ES-I3 (cell line): ENCODE data around the gene MAST2.
"Not testable (repeated sequence)": the region's sequence is repeated elsewhere in the genome, so short reads cannot be mapped to it uniquely, and the experiment has no call there.

Source experiments
- H3K36me3 ChIP-seq: 2 replicates; pipeline ENCODE4 v1.6.1; 2013; ENCODE audit warnings: mild to moderate bottlenecking, low read length, control low read depth, moderate library complexity; ENCODE audit not compliant: insufficient read depth
- H3K4me1 ChIP-seq: 2 replicates; pipeline ENCODE4 v1.6.1; 2013; ENCODE audit warnings: mild to moderate bottlenecking, control low read depth, low read length; ENCODE audit not compliant: insufficient read depth
- H3K9ac ChIP-seq: 2 replicates; pipeline ENCODE4 v1.6.1; 2013; ENCODE audit warnings: low read depth, mild to moderate bottlenecking, low read length, moderate library complexity
- H3K9me3 ChIP-seq: 2 replicates; pipeline ENCODE4 v1.6.1; 2013; ENCODE audit warnings: mild to moderate bottlenecking, low read length, moderate library complexity; ENCODE audit not compliant: control insufficient read depth, insufficient read depth

MAST2 gene

GRCh38 chr1:45828841-45829240 is 25.4 kb downstream of the MAST2 start:
- Histone ChIP-seq H3K9ac (no peak overlapping the region), H3K36me3 (no peaks in the 10 kb centered on the region), H3K4me1 (no peaks in the 10 kb centered on the region), H3K9me3 (no peaks in the 10 kb centered on the region)

GRCh38 chr1:45833361-45833760 is 29.9 kb downstream of the MAST2 start:
- no peaks in the 10 kb centered on the region for H3K9me3 ChIP-seq
- H3K36me3 ChIP-seq = peaks cover 3% of the 10 kb centered on the region; the same call in 1 of the 2 replicates
- H3K4me1 ChIP-seq = no peaks in the 10 kb centered on the region
- no peak overlapping the region for H3K9ac ChIP-seq

GRCh38 chr1:45834689-45835088 is 31.3 kb downstream of the MAST2 start:
- Histone ChIP-seq H3K9me3 (no peaks in the 10 kb centered on the region), H3K9ac (no peak overlapping the region), H3K4me1 (no peaks in the 10 kb centered on the region), H3K36me3 (peaks cover 3% of the 10 kb centered on the region; the same call in 1 of the 2 replicates)

GRCh38 chr1:45836451-45836850 is 33.0 kb downstream of the MAST2 start:
- H3K9ac ChIP-seq = no peak overlapping the region
- H3K9me3 ChIP-seq = no peaks in the 10 kb centered on the region
- H3K4me1 ChIP-seq = no peaks in the 10 kb centered on the region
- H3K36me3 ChIP-seq = peaks cover 3% of the 10 kb centered on the region; the same call in 1 of the 2 replicates

- H3K36me3 ChIP-seq, H3K4me1 ChIP-seq, H3K9me3 ChIP-seq, H3K9ac ChIP-seq: not testable (repeated sequence)
These were observed 33.4 kb downstream of the MAST2 start for GRCh38 chr1:45836861-45837260.

GRCh38 chr1:45838322-45838721 is 34.9 kb downstream of the MAST2 start:
- H3K36me3 ChIP-seq, H3K4me1 ChIP-seq, H3K9ac ChIP-seq, H3K9me3 ChIP-seq: not testable (repeated sequence)

GRCh38 chr1:45840704-45841103 is 37.3 kb downstream of the MAST2 start:
- no peaks in the 10 kb centered on the region for H3K36me3 ChIP-seq
- no peaks in the 10 kb centered on the region for H3K4me1 ChIP-seq
- H3K9ac ChIP-seq = no peak overlapping the region
- no peaks in the 10 kb centered on the region for H3K9me3 ChIP-seq

GRCh38 chr1:45842786-45843185 is 39.4 kb downstream of the MAST2 start:
- Histone ChIP-seq H3K4me1 (no peaks in the 10 kb centered on the region), H3K9ac (no peak overlapping the region), H3K36me3 (no peaks in the 10 kb centered on the region), H3K9me3 (no peaks in the 10 kb centered on the region)

GRCh38 chr1:45843474-45843905 is 40.1 kb downstream of the MAST2 start:
- Histone ChIP-seq H3K36me3 (no peaks in the 10 kb centered on the region), H3K9ac (no peak overlapping the region), H3K9me3 (no peaks in the 10 kb centered on the region), H3K4me1 (no peaks in the 10 kb centered on the region)

DNA sequence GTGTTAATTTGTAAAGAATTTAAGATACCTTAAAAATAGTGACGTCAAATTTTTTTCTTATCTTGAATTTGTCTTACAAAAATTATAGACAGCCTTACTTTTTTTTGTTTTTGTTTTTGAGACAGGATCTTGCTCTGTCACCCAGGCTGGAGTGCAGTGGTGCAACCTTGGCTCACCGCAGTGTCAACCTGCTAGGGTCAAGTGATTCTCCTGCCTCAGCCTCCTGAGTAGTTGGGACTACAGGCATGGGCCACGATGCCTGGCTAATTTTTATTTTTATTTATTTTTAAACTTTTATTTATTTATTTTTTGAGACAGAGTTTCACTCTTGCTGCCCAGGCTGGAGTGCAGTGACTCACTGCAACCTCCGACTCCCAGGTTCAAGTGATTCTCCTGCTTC is 40.6 kb downstream of the MAST2 start:
- not testable (repeated sequence) for H3K9ac ChIP-seq, H3K36me3 ChIP-seq, H3K4me1 ChIP-seq, H3K9me3 ChIP-seq

- Histone ChIP-seq H3K9me3 (peaks cover 3% of the 10 kb centered on the region; the same call in 1 of the 2 replicates), H3K4me1 (no peaks in the 10 kb centered on the region), H3K36me3 (no peaks in the 10 kb centered on the region), H3K9ac (no peak overlapping the region)
These were observed 43.5 kb downstream of the MAST2 start for GRCh38 chr1:45846931-45847330.

- no peaks in the 10 kb centered on the region for H3K4me1 ChIP-seq
- peaks cover 3% of the 10 kb centered on the region; the same call in 1 of the 2 replicates for H3K9me3 ChIP-seq
- no peak overlapping the region for H3K9ac ChIP-seq
- no peaks in the 10 kb centered on the region for H3K36me3 ChIP-seq
These were observed 44.7 kb downstream of the MAST2 start for GRCh38 chr1:45848097-45848496.

DNA sequence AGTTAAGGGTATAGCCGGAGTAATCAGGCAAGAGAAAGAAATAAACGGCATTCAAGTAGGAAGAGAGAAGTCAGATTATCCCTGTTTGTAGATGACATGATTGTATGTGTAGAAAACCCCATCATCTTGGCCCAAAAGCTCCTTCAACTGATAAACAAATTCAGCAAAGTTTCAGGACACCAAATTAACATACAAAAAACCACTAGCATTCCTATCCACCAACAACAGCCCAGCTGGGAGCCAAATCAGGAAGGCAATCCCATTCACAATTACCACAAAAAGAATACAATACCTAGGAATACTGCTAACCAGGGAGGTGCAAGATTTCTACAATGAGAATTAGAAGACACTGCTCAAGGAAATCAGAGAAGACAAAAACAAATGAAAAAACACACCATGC is 45.3 kb downstream of the MAST2 start:
- Histone ChIP-seq H3K9me3 (peaks cover 3% of the 10 kb centered on the region; the same call in 1 of the 2 replicates), H3K36me3 (no peaks in the 10 kb centered on the region), H3K9ac (no peak overlapping the region), H3K4me1 (no peaks in the 10 kb centered on the region)

GRCh38 chr1:45850017-45850416 is 46.6 kb downstream of the MAST2 start:
- Histone ChIP-seq H3K4me1 (no peaks in the 10 kb centered on the region), H3K36me3 (no peaks in the 10 kb centered on the region), H3K9ac (no peak overlapping the region), H3K9me3 (peaks cover 3% of the 10 kb centered on the region; the same call in 1 of the 2 replicates)

DNA sequence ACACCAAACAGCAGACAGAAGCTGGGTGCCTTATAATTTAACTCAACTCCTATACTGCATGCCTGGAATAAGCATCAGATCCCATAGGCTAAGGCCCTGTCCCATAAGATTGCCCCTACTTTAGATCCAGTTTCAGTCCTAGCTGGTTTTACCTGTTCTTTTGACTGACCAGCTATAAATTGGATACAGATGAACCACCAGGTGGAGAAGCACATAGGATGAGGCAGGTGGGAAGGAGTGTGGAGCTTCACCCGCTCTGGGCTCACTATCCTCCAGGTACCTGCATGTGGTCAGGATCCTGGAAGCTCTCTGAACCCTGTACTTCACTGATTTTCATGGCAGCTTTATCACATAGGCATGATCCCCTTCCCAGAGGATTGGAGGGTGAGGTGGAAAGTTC is 51.3 kb downstream of the MAST2 start:
- no peak overlapping the region for H3K9ac ChIP-seq

More for the DNA sequence above, 51.3 kb downstream of the MAST2 start:
- Histone ChIP-seq H3K9me3 (peaks cover 3% of the 10 kb centered on the region; the same call in 1 of the 2 replicates), H3K36me3 (no peaks in the 10 kb centered on the region), H3K4me1 (no peaks in the 10 kb centered on the region)
